ENCODE results near the gene SCN4B.

GRCh38 chr11:118161786-118162185 lies 9.2 kb upstream of the SCN4B start:
- TF ChIP-seq POLR2A (IDR thresholded peaks at IDR 0.05): no peak
- TF ChIP-seq, protein P1, sequence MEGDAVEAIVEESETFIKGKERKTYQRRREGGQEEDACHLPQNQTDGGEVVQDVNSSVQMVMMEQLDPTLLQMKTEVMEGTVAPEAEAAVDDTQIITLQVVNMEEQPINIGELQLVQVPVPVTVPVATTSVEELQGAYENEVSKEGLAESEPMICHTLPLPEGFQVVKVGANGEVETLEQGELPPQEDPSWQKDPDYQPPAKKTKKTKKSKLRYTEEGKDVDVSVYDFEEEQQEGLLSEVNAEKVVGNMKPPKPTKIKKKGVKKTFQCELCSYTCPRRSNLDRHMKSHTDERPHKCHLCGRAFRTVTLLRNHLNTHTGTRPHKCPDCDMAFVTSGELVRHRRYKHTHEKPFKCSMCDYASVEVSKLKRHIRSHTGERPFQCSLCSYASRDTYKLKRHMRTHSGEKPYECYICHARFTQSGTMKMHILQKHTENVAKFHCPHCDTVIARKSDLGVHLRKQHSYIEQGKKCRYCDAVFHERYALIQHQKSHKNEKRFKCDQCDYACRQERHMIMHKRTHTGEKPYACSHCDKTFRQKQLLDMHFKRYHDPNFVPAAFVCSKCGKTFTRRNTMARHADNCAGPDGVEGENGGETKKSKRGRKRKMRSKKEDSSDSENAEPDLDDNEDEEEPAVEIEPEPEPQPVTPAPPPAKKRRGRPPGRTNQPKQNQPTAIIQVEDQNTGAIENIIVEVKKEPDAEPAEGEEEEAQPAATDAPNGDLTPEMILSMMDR (IDR thresholded peaks at IDR 0.05): no peak
